ENCODE measurements around the gene CBL.
"Not testable (repeated sequence)": the region's sequence is repeated elsewhere in the genome, so short reads cannot be mapped to it uniquely, and the experiment has no call there.

Gene CBL

DNA sequence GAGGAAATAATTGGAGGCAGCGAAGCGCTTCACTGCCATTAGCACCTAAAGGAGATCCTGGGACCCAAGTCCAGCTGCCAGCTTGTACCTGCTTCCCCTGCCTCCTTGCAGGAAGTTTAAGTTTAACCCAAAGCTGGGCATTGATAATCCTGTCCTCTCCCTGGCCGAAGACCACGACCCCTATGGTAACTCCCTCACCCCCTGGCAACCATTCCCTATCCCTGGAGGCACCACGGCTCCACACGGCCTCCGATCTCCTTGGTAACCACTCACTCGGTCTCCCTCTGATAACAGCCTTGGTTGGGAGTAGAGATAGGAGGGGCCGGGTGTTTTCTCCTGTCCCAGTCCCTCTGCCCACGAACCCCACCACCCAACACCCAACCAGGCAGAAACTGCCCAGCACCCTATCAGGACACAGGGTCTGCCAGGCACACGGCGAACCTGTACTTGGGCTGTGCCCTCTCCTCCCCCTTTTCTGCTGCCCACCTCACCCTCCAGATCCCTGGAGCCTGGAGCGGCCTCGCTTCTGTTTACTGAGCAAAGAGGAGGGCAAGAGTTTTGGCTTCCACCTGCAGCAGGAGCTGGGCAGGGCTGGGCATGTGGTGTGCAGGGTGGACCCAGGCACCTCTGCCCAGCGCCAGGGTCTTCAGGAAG, 20.0 kb upstream of the CBL start:
- no peak for DNase-seq

DNA sequence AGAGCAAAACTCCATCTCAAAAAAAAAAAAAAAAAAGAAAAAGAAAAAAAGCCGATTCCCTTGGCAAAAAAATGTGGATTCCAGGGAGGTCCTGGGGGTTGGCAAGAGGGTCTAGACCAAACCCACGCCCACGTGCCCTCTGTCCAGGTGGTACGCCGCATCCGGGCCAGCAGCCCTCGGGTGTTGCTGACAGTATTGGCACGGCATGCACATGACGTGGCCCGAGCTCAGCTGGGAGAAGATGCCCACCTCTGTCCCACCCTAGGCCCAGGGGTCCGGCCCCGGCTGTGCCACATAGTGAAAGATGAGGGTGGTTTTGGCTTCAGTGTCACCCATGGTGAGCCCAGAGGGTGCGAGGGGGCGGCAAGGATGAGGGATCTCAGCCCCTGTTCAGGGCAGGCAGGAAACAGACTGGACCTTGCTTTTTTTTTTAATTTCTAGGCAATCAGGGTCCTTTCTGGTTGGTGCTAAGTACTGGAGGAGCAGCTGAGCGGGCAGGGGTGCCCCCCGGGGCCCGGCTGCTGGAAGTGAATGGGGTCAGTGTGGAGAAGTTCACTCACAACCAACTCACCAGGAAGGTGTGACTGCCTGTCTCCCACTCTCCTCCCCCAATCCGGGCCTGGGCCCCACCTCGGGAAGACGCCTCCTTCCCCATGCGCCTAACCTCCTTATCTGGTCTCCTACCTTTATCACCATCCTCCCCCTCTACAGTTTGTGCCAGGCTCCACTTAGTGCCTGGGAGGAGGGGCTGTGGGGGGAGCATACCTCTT, 18.8 kb upstream of the CBL start:
- DNase-seq: no peak

DNA sequence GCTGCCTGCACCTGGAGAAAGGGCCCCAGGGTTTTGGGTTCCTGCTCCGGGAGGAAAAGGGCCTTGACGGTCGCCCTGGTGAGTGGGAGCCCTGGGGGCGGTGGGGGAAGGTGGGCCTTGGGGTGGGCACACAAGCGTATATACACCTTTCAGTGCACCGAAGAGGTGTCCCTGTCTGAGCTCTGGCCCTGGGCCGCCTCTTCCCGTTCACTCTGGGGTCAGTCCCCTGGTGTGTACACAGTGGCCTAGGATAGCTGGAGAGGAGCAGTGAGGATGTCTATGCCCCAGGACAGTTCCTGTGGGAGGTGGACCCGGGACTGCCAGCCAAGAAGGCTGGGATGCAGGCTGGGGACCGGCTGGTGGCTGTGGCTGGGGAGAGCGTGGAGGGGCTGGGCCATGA, 18.1 kb upstream of the CBL start:
- no peak for DNase-seq

DNA sequence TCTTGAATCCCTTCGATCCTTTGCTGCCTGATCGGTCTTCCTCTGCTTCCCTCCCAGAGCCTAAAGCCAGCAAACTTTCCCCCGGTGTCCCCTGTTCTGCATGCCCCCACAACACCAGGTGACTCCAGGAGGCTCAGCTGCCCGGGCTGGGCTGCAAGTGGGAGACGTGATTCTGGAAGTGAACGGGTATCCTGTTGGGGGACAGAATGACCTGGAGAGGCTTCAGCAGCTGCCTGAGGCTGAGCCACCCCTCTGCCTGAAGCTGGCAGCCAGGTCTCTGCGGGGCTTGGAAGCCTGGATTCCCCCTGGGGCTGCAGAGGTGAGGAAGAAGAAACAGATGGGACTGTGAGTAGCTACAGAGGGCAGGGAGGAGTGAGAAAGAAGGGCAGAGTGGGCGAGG, 17.3 kb upstream of the CBL start:
- DNase-seq: no peak

DNA sequence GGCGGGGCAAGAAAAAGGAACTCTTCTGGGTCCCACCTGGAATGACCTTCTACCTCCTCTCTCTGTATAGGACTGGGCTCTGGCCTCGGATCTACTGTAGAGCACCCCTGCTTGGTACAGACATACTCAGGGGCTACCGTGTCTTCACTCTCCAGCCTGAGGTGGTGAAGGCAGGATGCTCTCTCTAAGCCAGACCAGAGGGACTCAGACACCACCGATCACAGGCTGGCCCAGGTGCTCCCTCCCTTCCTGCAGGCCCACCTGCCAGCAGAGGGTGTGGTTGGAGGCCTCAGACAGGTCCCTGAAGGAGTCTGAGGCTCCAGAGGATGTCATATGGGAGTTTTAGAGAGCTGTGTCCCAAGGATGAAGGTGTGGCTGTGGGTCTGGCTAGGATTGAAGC, 16.7 kb upstream of the CBL start:
- DNase-seq: no peak

DNA sequence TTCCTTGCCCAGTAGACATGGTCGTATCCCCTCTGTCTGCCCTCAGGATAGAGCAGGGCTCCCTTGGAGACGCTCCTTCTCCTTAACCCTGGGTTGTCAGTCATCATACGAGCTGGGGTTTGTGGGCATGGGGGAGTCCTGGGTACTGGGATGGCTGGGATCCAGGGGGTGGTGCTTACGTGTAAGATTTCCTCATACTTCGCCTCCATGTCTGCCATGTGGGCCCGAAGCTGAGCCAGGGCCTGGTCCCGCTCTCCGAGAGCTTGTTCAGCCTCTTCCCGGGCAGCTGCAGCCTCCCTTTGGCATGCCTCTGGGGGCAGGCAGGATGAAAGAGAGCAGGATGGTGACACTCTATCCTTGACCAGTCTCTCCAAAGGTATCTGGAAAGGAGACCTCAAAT, 15.6 kb upstream of the CBL start:
- DNase-seq: no peak

DNA sequence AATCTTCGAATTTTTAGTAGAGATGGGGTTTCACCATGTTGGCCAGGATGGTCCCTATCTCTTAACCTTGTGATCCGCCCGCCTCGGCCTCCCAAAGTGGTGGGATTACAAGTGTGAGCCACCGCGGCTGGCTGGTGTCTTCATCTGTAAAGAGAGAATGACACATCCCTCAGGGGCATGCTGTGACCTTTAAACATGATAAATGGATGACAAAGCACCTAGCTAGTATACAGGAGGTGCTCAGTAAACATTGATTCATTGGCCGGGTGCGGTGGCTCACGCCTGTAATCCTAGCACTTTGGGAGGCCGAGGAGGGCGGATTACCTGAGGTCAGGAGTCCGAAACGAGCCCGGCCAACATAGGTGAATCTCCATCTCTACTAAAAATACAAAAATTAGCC, 14.9 kb upstream of the CBL start:
- not testable (repeated sequence) for DNase-seq

DNA sequence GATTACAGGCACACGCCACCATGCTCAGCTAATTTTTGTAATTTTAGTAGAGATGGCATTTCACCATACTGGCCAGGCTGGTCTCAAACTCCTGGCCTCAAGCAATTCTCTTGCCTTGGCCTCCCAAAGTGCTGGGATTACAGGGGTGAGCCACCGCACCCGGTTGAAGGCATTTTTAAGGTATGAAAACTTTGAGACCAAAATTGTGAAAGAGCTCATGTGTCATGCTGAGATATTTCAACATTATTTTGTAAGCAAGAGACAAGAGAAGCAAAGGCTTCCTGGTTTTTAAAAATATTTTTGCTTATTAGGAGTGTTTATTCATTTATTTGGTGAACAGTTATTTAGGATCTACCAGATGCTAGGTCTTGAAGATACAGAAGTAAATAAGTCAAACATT, 14.0 kb upstream of the CBL start:
- DNase-seq: no peak

DNA sequence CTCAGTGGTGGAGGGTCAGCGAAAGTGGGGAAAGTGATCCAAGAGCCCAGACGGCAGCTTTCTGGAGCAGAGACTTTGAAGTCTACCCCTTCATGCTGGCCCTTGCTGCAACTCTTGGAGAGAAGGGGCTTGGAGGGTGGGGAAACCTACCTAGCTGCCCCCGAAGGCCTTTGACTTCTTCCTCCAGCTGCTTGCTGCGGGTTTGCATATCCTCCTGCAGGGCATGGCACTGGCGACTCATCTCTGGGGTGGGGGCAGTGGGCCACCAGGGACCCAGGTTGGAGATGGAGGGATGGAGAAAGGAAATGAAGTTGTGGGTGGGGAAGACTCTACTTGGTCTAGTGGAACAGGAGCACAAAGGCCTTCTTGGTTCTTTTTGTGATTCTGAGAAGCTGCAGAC, 13.1 kb upstream of the CBL start:
- no peak for DNase-seq

DNA sequence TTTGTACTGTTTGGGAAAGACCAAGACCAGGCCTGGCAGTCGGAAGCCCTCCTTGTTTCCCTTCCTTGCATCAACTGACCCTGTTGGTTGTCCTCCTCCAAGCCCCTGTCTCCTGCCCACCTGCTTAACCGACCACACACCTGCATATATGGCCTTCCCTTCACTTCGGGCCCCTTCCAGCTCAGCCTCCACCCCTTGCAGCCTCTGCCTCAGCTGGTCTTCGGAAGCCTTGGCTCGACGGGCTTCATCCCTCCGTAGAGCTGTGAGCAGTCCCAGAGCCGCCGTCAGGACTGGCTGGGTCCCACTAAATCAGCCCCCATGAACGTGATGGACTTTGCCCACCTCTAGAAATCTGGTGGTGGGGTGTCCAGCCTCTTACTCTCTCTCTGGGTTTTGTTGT, 12.5 kb upstream of the CBL start:
- no peak for DNase-seq

DNA sequence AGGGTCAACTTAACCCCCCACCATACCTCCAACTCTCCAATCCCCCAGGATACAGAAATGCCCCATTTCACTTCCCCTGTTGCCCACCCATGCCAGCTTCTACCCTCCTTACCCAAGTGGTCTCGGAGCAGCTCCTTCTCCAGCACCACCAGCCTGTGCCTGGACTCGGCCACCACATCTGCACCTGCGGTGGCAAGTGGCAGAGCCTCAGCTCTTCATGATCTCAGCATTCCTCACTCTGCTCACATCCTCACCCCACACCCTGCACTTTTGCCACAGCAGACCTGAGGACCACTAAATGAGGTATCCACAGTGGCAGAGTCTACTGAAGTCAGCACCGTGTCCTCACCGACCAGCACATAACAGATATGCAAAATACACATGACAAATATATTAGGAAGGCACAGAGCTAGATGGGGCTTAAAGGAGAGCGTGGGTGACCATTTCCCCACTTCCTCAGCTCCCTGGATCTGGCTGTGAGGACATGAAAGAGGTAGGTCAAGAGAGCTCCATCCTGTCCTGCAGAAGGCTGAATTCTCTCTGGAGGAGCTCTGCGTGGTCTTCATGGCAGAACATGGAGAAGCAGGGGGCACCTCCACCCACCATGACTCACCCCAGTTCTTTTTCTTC, 11.2 kb upstream of the CBL start:
- no peak for DNase-seq

DNA sequence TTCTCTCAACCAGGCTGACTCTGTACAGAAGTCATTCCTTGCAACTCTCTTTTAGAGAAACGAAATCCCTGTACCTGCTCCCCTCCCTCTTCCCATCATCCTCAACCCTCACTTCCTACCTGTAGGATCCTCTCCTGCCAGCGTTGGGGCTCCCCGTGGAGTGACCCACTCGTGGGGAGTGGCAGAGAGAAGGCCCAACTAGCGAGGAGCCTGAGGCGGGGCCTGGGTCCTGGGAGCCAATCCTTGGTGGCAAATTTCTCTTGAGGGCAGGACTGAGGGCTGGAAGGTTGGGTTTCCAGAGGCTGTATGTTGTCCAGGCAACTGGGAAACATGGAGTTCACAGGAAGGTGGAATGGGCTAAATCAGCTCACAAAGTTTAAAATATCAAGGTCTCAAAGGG, 10.5 kb upstream of the CBL start:
- DNase-seq: no peak

DNA sequence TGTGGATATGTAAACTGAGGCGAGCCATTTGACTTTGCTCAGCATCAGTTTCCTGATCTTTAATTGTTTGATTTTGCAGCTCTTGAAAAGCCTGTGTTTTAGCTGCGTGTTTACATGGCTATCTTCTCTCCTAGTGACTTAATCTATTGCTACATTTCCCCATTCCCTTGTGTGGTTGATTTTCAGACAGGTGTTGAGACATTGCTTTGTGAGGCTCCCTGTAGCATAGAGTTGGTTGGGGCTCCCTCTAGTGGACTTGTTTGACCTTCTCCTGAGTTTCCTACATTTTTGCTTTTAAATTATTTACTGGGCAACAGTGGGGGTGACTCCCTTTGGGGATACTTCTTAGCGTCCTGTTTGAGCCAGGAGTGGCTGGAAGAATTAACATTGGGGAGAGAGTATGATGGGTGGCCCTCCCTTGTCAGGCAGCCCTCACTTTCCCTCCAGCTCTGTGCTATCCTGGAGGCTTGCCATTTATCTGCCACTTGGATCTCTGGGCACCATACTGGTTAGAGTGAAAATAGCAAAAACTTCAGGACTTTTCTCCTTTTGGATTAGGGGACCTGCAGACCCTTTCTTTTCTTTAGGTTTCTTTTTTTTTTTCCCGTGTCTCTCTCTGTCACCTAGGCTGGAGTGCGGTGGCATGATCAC, 9.2 kb upstream of the CBL start:
- peak; percentile 71 for DNase-seq

DNA sequence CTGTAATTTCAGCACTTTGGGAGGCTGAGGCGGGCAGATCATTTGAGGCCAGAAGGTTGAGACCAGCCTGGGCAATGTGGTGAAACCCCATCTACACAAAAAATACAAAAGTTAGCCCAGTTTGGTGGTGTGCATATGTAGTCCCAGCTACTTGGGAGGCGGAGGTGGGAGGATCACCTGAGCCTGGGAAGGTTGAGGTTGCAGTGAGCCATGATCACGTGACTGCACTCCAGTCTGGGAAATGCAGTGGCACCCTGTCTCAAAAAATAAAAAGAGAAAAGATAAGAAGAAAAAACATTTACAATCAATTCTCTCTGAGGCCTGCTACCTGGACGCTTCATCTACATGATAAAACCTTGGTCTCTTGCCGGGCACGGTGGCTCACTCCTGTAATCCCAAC, 7.2 kb upstream of the CBL start:
- DNase-seq: no peak

DNA sequence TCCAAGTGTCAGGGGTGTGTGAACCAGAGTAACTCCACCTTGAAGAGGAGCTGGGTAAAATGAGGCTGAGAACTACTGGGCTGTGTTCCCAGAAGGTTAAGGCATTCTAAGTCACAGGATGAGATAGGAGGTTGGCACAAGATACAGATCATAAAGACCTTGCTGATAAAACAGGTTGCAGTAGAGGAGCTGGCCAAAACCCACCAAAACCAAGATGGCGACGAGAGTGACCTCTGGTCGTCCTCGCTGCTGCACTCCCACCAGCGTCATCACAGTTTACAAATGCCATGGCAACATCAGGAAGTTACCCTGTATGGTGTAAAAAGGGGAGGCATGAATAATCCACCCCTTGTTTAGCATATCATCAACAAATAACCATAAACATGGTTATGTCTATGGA, 4.9 kb upstream of the CBL start:
- DNase-seq: not testable (repeated sequence)

DNA sequence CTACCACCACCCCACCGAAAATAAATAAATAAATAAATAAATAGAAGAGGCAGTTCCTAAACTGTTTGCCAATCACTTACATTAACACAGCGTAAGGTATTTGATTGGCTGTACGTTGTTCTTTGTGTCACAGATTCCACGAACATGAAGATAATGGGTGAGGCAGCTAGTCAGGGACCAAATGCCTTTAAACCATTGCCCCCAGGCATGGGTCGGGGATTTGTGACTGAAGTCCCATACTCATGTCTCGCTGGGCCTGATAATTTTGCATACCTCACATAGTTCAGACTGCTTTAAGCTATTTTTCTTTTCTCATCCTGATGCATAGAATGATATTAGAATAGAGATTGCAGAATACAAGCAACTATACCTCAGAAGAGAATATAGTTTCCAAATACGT, 3.6 kb upstream of the CBL start:
- DNase-seq: no peak

DNA sequence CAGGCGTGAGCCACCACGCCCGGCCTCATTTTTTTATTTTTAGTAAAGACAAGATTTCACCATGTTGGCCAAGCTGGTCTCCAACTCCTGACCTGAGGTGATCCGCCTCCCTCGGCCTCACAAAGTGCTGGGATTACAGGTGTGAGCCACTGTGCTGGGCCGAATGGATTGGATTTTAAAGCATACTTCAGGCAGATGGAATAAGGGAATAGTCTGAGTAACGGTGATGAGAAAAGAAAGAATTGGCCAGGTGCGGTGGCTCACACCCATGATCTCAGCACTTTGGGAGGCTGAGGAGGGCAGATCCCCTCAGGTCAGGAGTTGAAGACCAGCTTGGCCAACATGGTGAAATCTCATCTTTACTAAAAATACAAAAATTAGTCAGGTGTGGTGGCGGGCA, 2.1 kb upstream of the CBL start:
- DNase-seq: no peak

DNA sequence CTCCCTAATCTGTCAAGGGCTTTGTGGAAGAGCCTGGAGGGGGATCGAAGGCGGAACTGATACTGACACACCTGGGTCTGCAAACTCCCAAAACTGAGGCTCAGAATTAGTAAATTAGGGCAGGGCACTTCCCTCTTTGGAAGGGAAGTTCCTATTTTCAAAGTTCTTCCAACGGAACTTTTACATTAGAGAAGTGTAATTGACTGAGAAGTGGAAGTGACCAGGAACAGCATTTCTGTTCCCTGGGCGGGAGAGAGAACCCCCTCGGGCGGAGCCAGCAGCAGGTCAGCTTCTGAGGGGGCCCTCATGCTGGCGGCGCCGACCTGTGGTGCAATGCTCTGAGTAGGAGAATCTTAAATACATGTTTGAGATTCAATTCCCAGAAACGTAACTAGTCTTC, 1.1 kb upstream of the CBL start:
- DNase-seq: no peak

DNA sequence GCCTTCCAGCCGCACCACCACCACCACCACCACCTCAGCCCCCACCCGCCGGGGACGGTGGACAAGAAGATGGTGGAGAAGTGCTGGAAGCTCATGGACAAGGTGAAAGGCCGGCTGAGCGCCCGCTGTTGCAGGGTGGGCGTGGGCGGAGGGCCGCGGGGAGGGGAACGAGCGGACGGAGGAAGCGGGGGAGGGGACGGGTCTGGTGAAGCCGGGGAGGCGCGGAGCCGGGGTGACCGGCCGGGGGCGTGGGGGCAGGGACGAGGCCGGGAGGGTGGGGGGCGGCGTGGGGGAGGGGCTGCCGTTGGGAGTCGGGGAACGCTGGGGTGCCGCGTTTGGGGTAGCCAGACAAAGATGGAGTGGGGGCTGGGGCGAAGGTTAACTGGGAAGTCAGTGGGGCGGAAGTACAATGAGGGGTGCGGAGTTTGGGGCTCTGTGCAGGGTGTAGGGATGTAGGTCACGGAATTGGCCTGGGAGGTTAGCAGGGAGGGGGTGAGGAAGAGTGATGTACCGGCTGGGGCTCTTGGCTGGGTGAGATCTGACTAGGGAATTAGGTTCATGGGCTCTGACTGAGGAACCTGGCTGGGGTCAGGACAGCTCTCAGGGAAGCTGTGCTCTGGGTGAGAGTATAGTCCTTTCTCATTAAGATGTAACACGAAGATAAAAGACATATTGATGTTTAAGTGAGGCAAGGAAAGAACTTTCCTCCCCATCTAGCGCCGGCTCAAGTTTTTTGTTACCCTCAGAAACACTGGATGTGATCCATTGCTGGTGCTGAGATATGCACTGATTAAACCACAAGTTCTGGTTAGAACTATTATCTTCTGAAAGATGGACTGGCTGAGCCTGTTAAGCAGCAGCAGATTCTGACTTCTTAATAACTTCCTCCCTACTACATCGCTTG, 624 bp downstream of the CBL start:
- peak; percentile 28 for DNase-seq

DNA sequence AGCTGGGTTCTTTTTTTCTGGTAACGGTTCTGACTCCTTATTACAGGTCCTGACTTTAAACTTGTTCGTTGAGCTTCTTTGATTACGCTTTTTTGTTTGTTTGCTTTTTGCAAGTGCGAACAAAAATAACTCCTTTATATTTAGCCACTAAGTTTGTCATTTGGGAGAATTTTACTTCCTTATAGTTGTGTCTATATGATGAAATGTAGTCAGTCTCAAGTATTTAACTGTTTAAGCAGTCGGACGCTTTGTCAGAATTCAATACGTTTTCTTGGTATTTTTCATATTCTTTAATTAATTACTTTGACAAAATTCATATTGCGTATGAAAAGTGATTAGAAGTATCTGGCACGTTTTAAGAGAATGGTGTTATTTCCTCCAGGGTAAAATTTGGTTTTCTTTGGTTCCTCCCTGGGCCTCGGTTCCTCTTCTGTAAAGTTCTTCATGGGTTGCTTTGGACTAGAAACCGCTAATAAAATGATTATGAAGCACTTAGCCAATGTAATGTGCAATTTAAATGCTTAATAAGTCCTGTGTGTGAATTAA, 1.3 kb downstream of the CBL start:
- DNase-seq: no peak

DNA sequence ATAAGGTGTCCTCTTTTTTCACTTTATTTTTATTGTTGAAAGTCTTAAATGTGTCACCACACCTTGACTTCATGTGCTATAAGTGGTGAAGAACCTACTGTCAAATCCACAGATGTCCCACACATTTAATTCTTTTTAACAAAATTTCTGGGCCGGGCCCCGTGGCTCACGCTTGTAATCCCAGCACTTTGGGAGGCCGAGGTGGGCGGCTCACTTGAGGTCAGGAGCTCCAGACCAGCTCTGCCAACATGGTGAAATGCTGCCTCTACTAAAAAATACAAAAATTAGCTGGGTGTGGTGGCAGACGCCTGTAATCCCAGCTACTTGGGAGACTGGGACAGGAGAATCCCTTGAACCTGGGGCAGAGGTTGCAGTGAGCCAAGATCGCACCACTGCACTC, 3.0 kb downstream of the CBL start:
- DNase-seq: no peak

DNA sequence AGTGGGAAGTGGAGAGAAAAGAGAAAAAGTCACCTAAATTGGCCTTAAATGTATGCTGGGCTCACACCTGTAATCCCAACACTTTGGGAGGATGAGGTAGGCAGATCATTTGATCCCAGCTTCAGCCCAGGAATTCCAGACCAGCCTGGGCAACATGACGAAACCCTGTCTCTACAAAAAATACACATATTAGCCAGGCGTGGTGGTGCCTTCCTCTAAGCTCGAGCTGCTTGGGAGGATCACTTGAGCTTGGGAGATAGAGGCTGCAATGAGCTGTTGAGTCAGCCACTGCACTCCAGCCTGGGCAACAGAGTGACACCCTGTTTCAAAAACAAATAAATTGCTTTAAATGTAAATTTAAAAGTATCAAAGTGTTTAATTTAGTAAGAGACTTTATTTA, 3.9 kb downstream of the CBL start:
- DNase-seq: no peak
